ENCODE measurements around the gene NCK2.

DNA sequence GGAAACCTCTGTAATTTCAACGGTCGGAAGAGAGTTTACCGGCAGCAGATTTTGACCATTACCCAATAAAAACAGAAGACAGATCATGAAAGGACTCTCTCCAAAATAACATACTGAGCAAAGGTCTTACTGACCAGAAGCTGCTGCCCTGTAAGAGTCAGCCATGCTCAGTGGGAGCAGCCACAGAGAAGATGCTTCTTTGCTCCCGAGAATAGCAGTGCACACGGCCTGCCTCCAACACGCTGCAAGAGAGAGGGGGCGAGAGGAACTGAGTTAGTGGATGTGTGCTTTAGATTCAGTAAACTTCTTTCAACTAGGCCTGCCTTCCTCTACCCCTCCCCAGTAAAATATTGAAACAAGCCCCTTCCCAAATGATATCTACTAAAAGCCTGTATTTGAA, 103.7 kb downstream of the NCK2 start:
- no peak for TF ChIP-seq YY1 (IDR thresholded peaks at IDR 0.05; ENCODE audit: low read depth, low read length)
- no peak for TF ChIP-seq ATF7 (IDR thresholded peaks at IDR 0.05; ENCODE audit: low read depth)
- TF ChIP-seq POLR2A (IDR thresholded peaks at IDR 0.05; ENCODE audit: low read depth, low read length): no peak
- TF ChIP-seq SREBF2 (IDR thresholded peaks at IDR 0.05; ENCODE audit: low read length): no peak
- no peak for TF ChIP-seq BRCA1 (IDR thresholded peaks at IDR 0.05; ENCODE audit: low read depth, low read length)
- TF ChIP-seq MAX (IDR thresholded peaks at IDR 0.05; ENCODE audit: low read depth, low read length): no peak
- no peak for TF ChIP-seq PML (IDR thresholded peaks at IDR 0.05; ENCODE audit: low read length)
- no peak for TF ChIP-seq CTCF (IDR thresholded peaks at IDR 0.05 in 2 of 3, conservative IDR thresholded peaks at IDR 0.05 in 1 of 3; ENCODE audit: control insufficient read depth in 2 of 3, extremely low read depth in 1 of 3, insufficient read depth in 1 of 3, low read depth in 3 of 3, low read length in 3 of 3)
- TF ChIP-seq CREM (IDR thresholded peaks at IDR 0.05; ENCODE audit: low read depth): no peak

Data from GM12878 (cell line).